ENCODE measurements around the gene PPP2R5C.

Gene PPP2R5C

GRCh38 chr14:101843038-101843437, 81.5 kb downstream of the PPP2R5C start:
- Histone ChIP-seq H2AFZ (ENCODE audit: low read depth) (no peak overlapping the region), H3K27me3 (ENCODE audit: insufficient read depth, low read depth) (no peaks in the 10 kb centered on the region), H3K36me3 (ENCODE audit: insufficient read depth) (no peaks in the 10 kb centered on the region), H3K4me2 (peak overlapping the region; percentile 8), H3K79me2 (ENCODE audit: insufficient read depth, low read depth) (peaks cover 59% of the 10 kb centered on the region; the same call in 1 of the 2 replicates), H3K9ac (no peak overlapping the region), H3K27ac (peak overlapping the region; percentile 11; the same call in 1 of the 2 replicates), H3K4me1 (ENCODE audit: low read depth, poor library complexity, severe bottlenecking) (peaks cover 46% of the 10 kb centered on the region), H4K20me1 (ENCODE audit: insufficient read depth) (peaks cover 4% of the 10 kb centered on the region; the same call in 1 of the 2 replicates), H3K4me3 (IDR thresholded peaks at IDR 0.05; ENCODE audit: insufficient read depth, low read depth, low read length) (no peak overlapping the region)
- TF ChIP-seq, protein P1, sequence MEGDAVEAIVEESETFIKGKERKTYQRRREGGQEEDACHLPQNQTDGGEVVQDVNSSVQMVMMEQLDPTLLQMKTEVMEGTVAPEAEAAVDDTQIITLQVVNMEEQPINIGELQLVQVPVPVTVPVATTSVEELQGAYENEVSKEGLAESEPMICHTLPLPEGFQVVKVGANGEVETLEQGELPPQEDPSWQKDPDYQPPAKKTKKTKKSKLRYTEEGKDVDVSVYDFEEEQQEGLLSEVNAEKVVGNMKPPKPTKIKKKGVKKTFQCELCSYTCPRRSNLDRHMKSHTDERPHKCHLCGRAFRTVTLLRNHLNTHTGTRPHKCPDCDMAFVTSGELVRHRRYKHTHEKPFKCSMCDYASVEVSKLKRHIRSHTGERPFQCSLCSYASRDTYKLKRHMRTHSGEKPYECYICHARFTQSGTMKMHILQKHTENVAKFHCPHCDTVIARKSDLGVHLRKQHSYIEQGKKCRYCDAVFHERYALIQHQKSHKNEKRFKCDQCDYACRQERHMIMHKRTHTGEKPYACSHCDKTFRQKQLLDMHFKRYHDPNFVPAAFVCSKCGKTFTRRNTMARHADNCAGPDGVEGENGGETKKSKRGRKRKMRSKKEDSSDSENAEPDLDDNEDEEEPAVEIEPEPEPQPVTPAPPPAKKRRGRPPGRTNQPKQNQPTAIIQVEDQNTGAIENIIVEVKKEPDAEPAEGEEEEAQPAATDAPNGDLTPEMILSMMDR (conservative IDR thresholded peaks at IDR 0.05; ENCODE audit: low read depth, low read length) = no peak

- Histone ChIP-seq H3K27me3 (ENCODE audit: insufficient read depth, low read depth) (no peaks in the 10 kb centered on the region), H3K4me3 (IDR thresholded peaks at IDR 0.05; ENCODE audit: insufficient read depth, low read depth, low read length) (no peak overlapping the region), H2AFZ (ENCODE audit: low read depth) (no peak overlapping the region), H3K79me2 (ENCODE audit: insufficient read depth, low read depth) (peaks cover 65% of the 10 kb centered on the region; the same call in 1 of the 2 replicates), H3K9ac (no peak overlapping the region), H3K27ac (peak overlapping the region; percentile 11; the same call in 1 of the 2 replicates), H3K4me1 (ENCODE audit: low read depth, poor library complexity, severe bottlenecking) (peaks cover 49% of the 10 kb centered on the region), H3K4me2 (peak overlapping the region; percentile 11), H4K20me1 (ENCODE audit: insufficient read depth) (peaks cover 4% of the 10 kb centered on the region; the same call in 1 of the 2 replicates), H3K36me3 (ENCODE audit: insufficient read depth) (no peaks in the 10 kb centered on the region)
- TF ChIP-seq, protein P1 (conservative IDR thresholded peaks at IDR 0.05; ENCODE audit: low read depth, low read length) = peak; percentile 78
These were observed 82.2 kb downstream of the PPP2R5C start for GRCh38 chr14:101843665-101844064.

GRCh38 chr14:101844219-101844618, 82.7 kb downstream of the PPP2R5C start:
- Histone ChIP-seq H3K4me1 (ENCODE audit: low read depth, poor library complexity, severe bottlenecking) (peaks cover 52% of the 10 kb centered on the region), H3K4me3 (IDR thresholded peaks at IDR 0.05; ENCODE audit: insufficient read depth, low read depth, low read length) (no peak overlapping the region), H3K4me2 (peak overlapping the region; percentile 11; the same call in 1 of the 2 replicates), H4K20me1 (ENCODE audit: insufficient read depth) (peaks cover 4% of the 10 kb centered on the region; the same call in 1 of the 2 replicates), H3K27me3 (ENCODE audit: insufficient read depth, low read depth) (no peaks in the 10 kb centered on the region), H3K36me3 (ENCODE audit: insufficient read depth) (no peaks in the 10 kb centered on the region), H3K9ac (no peak overlapping the region), H3K79me2 (ENCODE audit: insufficient read depth, low read depth) (peaks cover 71% of the 10 kb centered on the region; the same call in 1 of the 2 replicates), H3K27ac (no peak overlapping the region), H2AFZ (ENCODE audit: low read depth) (no peak overlapping the region)
- TF ChIP-seq, protein P1 (conservative IDR thresholded peaks at IDR 0.05; ENCODE audit: low read depth, low read length) = no peak

DNA sequence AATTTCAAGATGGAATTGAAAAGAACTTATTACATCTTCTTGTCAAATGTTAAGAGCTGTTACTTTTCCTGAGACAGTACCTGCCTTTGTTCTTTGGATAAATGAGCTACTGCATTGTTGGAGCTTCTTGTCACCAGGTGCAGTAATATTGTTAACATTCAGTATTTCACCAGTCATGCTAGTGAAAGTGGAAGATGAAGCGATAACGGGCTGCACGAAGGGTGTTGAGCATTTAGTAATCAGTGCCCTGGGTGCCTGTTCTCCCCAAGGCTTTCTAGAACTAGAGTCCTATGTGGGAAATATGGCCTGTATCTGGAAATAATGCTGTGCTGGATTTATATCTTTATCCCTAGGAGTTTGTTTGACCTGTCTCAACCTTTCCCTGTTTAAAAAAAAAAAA, 83.2 kb downstream of the PPP2R5C start:
- H3K9ac ChIP-seq = no peak overlapping the region
- H3K36me3 ChIP-seq (ENCODE audit: insufficient read depth) = no peaks in the 10 kb centered on the region
- H3K4me2 ChIP-seq = no peak overlapping the region
- peaks cover 54% of the 10 kb centered on the region for H3K4me1 ChIP-seq (ENCODE audit: low read depth, poor library complexity, severe bottlenecking)
- TF ChIP-seq, protein P1 (conservative IDR thresholded peaks at IDR 0.05; ENCODE audit: low read depth, low read length) = no peak
- H3K79me2 ChIP-seq (ENCODE audit: insufficient read depth, low read depth) = peaks cover 74% of the 10 kb centered on the region; the same call in 1 of the 2 replicates
- peaks cover under 1% of the 10 kb centered on the region; the same call in 1 of the 2 replicates for H4K20me1 ChIP-seq (ENCODE audit: insufficient read depth)
- H2AFZ ChIP-seq (ENCODE audit: low read depth) = no peak overlapping the region
- H3K27ac ChIP-seq = no peak overlapping the region
- no peak overlapping the region for H3K4me3 ChIP-seq (IDR thresholded peaks at IDR 0.05; ENCODE audit: insufficient read depth, low read depth, low read length)
- H3K27me3 ChIP-seq (ENCODE audit: insufficient read depth, low read depth) = no peaks in the 10 kb centered on the region
